Natural killer cell treated with Interleukin-12 subunit alpha and Interleukin-12 subunit beta and Interleukin-15 and Interleukin-18, amount 100 ng/mL, for 72 hours (primary cell): ENCODE results near the gene SPP2. TPM values are rescaled to one million over a fixed set of nuclear protein-coding genes. Genes with fewer than 3 reads are reported as not detected.

Experiments
- ATAC-seq, 2 donors: fragments of 150-1000 bp; cut with Tn5 transposase in 1 of 2; sonication (Bioruptor Pico), chemical (Tn5 transposase) in 1 of 2; 2 replicates each; pipeline ENCODE4 v1.10.0; 2021
- DNase-seq: peaks from one replicate; pipeline ENCODE4 v3.0.0; 2022; ENCODE audit warnings: low spot score
- H3K27ac Mint-ChIP-seq, 2 donors: 1 replicate in 1 of 2; 2 replicates in 1 of 2; pipeline ENCODE4 v1.8.0; 2022; ENCODE audit warnings: mixed read lengths in 2 of 2, mild to moderate bottlenecking in 1 of 2, moderate library complexity in 1 of 2
- H3K27me3 Mint-ChIP-seq, 2 donors: 1 replicate in 1 of 2; 2 replicates in 1 of 2; pipeline ENCODE4 v1.8.0; 2022; ENCODE audit warnings: mixed read lengths in 2 of 2
- H3K36me3 Mint-ChIP-seq: one replicate; pipeline ENCODE4 v1.8.0; 2022; ENCODE audit warnings: mixed read lengths
- H3K4me1 Mint-ChIP-seq, 2 donors: 1 replicate in 1 of 2; 2 replicates in 1 of 2; pipeline ENCODE4 v1.8.0; 2022; ENCODE audit warnings: low read depth in 2 of 2, mixed read lengths in 2 of 2, mild to moderate bottlenecking in 1 of 2
- H3K4me3 Mint-ChIP-seq: one replicate; pipeline ENCODE4 v1.8.0; 2022; ENCODE audit warnings: mixed read lengths
- H3K9me3 Mint-ChIP-seq: 2 replicates; pipeline ENCODE4 v1.8.0; 2022; ENCODE audit warnings: mixed read lengths
- total RNA-seq, 2 donors: library from RNA; stranded (reverse); gene quantifications; one replicate each; pipeline ENCODE4 v1.2.3, GENCODE V29; 2022

Gene SPP2, protein sequence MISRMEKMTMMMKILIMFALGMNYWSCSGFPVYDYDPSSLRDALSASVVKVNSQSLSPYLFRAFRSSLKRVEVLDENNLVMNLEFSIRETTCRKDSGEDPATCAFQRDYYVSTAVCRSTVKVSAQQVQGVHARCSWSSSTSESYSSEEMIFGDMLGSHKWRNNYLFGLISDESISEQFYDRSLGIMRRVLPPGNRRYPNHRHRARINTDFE
- not detected for total RNA-seq

- no peak for ATAC-seq
- H3K4me3 Mint-ChIP-seq = no peak within 1 kb of the TSS
- H3K36me3 Mint-ChIP-seq = no peaks in the 10 kb centered on the region
- peaks cover 0 to 19% of the 10 kb centered on the region in 2 donors for H3K27me3 Mint-ChIP-seq
- no peak within 1 kb of the TSS for H3K27ac Mint-ChIP-seq
- DNase-seq = no peak
- H3K4me1 Mint-ChIP-seq = peaks cover 4 to 6% of the 10 kb centered on the region in 2 donors
- no peaks in the 10 kb centered on the region for H3K9me3 Mint-ChIP-seq
Measured at GRCh38 chr2:234050455-234051135, at the start of gene SPP2. Gene SPP2, plus strand, starts transcription at chr2:234050702. Its CDS starts 85 bp downstream, at chr2:234050787.

GRCh38 chr2:234001380-234002160 lies 48.9 kb upstream of the SPP2 start:
- ATAC-seq = peak in 1 of 2 donors; percentile 59
- Mint-ChIP-seq H3K4me1 (peaks cover 16 to 24% of the 10 kb centered on the region in 2 donors), H3K27me3 (no peaks in the 10 kb centered on the region), H3K36me3 (no peaks in the 10 kb centered on the region), H3K9me3 (no peaks in the 10 kb centered on the region), H3K4me3 (peak overlapping the region; percentile 62), H3K27ac (peak overlapping the region; percentile 8 to 41)
- DNase-seq = no peak

- H3K4me3 Mint-ChIP-seq = no peak overlapping the region
- H3K9me3 Mint-ChIP-seq = no peaks in the 10 kb centered on the region
- no peak for DNase-seq
- no peak overlapping the region for H3K27ac Mint-ChIP-seq
- no peak for ATAC-seq
- peaks cover 16 to 24% of the 10 kb centered on the region in 2 donors for H3K4me1 Mint-ChIP-seq
- no peaks in the 10 kb centered on the region for H3K27me3 Mint-ChIP-seq
- H3K36me3 Mint-ChIP-seq = no peaks in the 10 kb centered on the region
Measured at GRCh38 chr2:234002281-234002680, 48.2 kb upstream of the SPP2 start.

DNA sequence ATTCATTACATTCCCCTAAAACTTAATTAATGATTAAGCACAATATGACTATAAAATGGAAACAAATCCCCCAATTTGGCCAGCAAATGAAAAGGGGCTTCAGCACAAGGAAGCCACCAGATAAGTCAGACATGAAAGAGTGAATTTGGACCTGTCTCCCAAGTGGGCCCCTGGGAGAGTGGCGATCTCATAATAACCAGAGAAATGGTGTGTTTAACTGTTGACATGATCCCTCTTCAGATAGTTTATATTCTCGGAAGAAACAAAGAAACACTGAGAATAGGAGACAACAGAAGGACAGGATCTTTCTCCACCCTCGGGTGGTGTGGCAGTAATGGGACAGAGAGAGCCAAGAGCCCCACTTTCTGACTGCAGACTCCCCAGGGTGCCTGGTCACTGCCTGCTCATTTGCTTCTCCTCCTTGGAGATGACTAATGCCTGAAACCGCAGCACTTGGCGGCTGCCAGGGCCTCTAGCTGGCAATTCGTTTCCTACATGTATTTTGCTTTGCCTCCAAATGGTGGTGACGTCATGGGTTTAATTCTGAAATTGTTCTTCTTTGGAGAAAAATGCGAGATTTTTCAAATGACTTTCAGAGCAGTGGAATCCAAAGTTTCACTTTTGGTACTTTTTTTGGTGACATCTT lies 46.4 kb upstream of the SPP2 start:
- Mint-ChIP-seq H3K27me3 (no peaks in the 10 kb centered on the region), H3K9me3 (no peaks in the 10 kb centered on the region), H3K4me1 (peaks cover 13 to 19% of the 10 kb centered on the region in 2 donors), H3K4me3 (no peak overlapping the region), H3K36me3 (no peaks in the 10 kb centered on the region), H3K27ac (no peak overlapping the region)
- no peak for DNase-seq
- peak in 1 of 2 donors; percentile 53 for ATAC-seq

- Mint-ChIP-seq H3K27ac (no peak overlapping the region), H3K27me3 (no peaks in the 10 kb centered on the region), H3K4me1 (peaks cover 13 to 19% of the 10 kb centered on the region in 2 donors), H3K9me3 (no peaks in the 10 kb centered on the region), H3K4me3 (no peak overlapping the region), H3K36me3 (no peaks in the 10 kb centered on the region)
- ATAC-seq (no peak), DNase-seq (no peak)
Measured at GRCh38 chr2:234005126-234005525, 45.4 kb upstream of the SPP2 start.

DNA sequence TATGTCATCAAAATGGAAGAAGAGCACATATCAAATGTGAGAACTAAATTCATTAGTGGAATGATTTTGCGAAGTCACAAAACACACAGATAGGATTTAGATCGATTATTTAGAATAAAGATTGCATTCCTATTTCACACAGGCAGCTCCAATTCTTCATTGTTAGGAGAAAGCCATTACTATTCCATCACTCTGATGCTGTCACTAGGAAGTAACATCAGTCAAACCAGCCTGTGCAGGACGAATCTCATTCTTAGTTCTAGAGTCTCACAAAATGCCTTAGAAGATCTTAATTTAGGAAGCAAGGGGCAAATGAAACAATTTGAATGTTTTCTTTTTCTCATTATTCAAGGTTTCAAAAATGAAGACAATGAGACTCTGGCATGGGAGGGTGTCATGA lies 44.0 kb upstream of the SPP2 start:
- ATAC-seq = no peak

GRCh38 chr2:234014427-234014826 lies 36.1 kb upstream of the SPP2 start:
- peaks cover 0 to 2% of the 10 kb centered on the region in 2 donors for H3K4me1 Mint-ChIP-seq
- ATAC-seq (no peak), DNase-seq (no peak)
- no peak overlapping the region for H3K4me3 Mint-ChIP-seq
- H3K9me3 Mint-ChIP-seq = no peaks in the 10 kb centered on the region
- H3K27me3 Mint-ChIP-seq = peaks cover 0 to 3% of the 10 kb centered on the region in 2 donors
- no peaks in the 10 kb centered on the region for H3K36me3 Mint-ChIP-seq
- no peak overlapping the region for H3K27ac Mint-ChIP-seq

More for the DNA sequence above, 44.0 kb upstream of the SPP2 start:
- Mint-ChIP-seq H3K27me3 (no peaks in the 10 kb centered on the region), H3K9me3 (no peaks in the 10 kb centered on the region), H3K27ac (no peak overlapping the region), H3K36me3 (no peaks in the 10 kb centered on the region), H3K4me1 (peaks cover 8 to 11% of the 10 kb centered on the region in 2 donors), H3K4me3 (no peak overlapping the region)
- DNase-seq = no peak

DNA sequence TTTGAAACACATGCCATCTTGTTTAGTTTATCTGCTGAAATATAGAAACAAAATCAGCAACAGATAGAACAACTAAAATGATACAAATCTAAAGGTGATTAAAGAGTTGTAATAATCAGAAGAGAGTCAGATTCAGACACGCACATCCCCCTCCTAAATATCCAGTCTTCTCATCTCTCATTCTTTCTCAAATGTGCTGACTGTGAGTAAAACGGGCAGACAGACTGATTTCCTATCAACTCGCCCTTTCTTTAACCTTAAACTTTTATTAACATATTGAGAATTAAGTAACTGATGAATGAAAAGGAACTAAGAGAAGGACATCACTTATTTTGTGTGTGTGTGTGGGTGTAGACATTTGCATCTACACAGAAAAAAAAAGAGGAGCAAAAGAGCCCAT lies 34.6 kb upstream of the SPP2 start:
- H3K4me1 Mint-ChIP-seq = peaks cover 0 to 1% of the 10 kb centered on the region in 2 donors
- no peaks in the 10 kb centered on the region for H3K9me3 Mint-ChIP-seq
- H3K27me3 Mint-ChIP-seq = peaks cover 0 to 3% of the 10 kb centered on the region in 2 donors
- no peak for DNase-seq
- no peaks in the 10 kb centered on the region for H3K36me3 Mint-ChIP-seq
- H3K4me3 Mint-ChIP-seq = no peak overlapping the region
- no peak overlapping the region for H3K27ac Mint-ChIP-seq
- no peak for ATAC-seq

DNA sequence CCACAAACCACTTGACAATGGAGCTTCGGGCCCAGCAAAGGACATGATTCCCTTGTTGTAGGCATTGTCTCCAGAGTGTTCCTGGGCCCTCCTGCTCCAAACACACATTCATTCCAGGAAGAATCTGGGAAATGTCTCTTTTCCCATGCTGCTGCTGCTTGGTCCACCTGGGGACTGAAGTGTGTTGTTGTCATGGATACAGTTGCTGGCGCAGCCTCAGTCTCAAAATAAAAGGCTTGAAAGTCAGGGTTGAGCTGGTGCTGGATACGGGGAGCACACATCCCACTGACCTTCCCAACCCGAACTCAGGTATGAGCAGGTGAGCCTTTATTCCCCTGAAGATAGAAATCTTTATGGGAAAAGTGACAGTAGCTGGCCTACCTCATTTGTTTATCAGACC lies 30.6 kb upstream of the SPP2 start:
- Mint-ChIP-seq H3K36me3 (no peaks in the 10 kb centered on the region), H3K9me3 (peaks cover 2% of the 10 kb centered on the region), H3K27me3 (no peaks in the 10 kb centered on the region), H3K4me3 (no peak overlapping the region), H3K27ac (no peak overlapping the region), H3K4me1 (peaks cover 0 to 13% of the 10 kb centered on the region in 2 donors)
- no peak for ATAC-seq
- DNase-seq = no peak

- H3K9me3 Mint-ChIP-seq = peaks cover 2% of the 10 kb centered on the region
- no peaks in the 10 kb centered on the region for H3K27me3 Mint-ChIP-seq
- DNase-seq (no peak), ATAC-seq (no peak)
- peaks cover 2 to 13% of the 10 kb centered on the region in 2 donors for H3K4me1 Mint-ChIP-seq
- H3K4me3 Mint-ChIP-seq = no peak overlapping the region
- H3K36me3 Mint-ChIP-seq = no peaks in the 10 kb centered on the region
- H3K27ac Mint-ChIP-seq = no peak overlapping the region
Measured at GRCh38 chr2:234020332-234020731, 30.2 kb upstream of the SPP2 start.

GRCh38 chr2:234022424-234022823 lies 28.1 kb upstream of the SPP2 start:
- no peak for ATAC-seq
- no peaks in the 10 kb centered on the region for H3K36me3 Mint-ChIP-seq
- peaks cover 23 to 34% of the 10 kb centered on the region in 2 donors for H3K4me1 Mint-ChIP-seq
- DNase-seq = no peak
- peaks cover 6% of the 10 kb centered on the region for H3K9me3 Mint-ChIP-seq
- no peak overlapping the region for H3K4me3 Mint-ChIP-seq
- peak overlapping the region in 1 of 2 donors; percentile 47 for H3K27ac Mint-ChIP-seq
- H3K27me3 Mint-ChIP-seq = no peaks in the 10 kb centered on the region

DNA sequence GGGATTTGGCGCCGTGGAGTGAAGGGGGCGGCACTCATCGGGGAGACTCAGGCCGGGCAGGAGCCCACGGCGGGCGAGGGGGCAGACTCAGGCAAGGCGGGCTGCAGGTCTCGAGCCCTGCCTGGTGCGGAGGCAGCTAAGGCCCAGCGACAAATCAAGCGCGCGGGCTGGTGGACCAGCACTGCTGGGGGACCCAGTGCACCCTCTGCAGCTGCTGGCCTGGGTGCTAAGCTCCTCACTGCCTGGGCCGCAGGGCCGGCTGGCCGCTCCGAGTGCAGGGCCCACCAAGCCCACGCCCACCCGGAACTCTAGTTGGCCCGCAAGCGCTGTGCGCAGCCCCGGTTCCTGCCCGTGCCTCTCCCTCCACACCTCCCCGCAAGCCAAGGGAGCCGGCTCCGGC lies 26.2 kb upstream of the SPP2 start:
- no peaks in the 10 kb centered on the region for H3K27me3 Mint-ChIP-seq
- peaks cover 35 to 47% of the 10 kb centered on the region in 2 donors for H3K4me1 Mint-ChIP-seq
- no peak for DNase-seq
- no peak overlapping the region for H3K27ac Mint-ChIP-seq
- H3K9me3 Mint-ChIP-seq = peaks cover 8% of the 10 kb centered on the region
- ATAC-seq = no peak
- H3K4me3 Mint-ChIP-seq = no peak overlapping the region
- H3K36me3 Mint-ChIP-seq = no peaks in the 10 kb centered on the region

GRCh38 chr2:234025466-234025865 lies 25.0 kb upstream of the SPP2 start:
- peak overlapping the region; percentile 91 for H3K4me3 Mint-ChIP-seq
- H3K4me1 Mint-ChIP-seq = peaks cover 39 to 47% of the 10 kb centered on the region in 2 donors
- ATAC-seq (peak in 1 of 2 donors; percentile 67), DNase-seq (no peak)
- H3K9me3 Mint-ChIP-seq = peaks cover 8% of the 10 kb centered on the region
- peak overlapping the region; percentile 28 to 52 for H3K27ac Mint-ChIP-seq
- no peaks in the 10 kb centered on the region for H3K27me3 Mint-ChIP-seq
- H3K36me3 Mint-ChIP-seq = no peaks in the 10 kb centered on the region
